ENCODE data around the gene HADH. TPM values are rescaled to one million over a fixed set of nuclear protein-coding genes. Genes with fewer than 3 reads are reported as not detected.

HADH gene
- total and polyA plus RNA-seq, 2 experiments from 2014 or later: 4.5 to 30.8 TPM

DNA sequence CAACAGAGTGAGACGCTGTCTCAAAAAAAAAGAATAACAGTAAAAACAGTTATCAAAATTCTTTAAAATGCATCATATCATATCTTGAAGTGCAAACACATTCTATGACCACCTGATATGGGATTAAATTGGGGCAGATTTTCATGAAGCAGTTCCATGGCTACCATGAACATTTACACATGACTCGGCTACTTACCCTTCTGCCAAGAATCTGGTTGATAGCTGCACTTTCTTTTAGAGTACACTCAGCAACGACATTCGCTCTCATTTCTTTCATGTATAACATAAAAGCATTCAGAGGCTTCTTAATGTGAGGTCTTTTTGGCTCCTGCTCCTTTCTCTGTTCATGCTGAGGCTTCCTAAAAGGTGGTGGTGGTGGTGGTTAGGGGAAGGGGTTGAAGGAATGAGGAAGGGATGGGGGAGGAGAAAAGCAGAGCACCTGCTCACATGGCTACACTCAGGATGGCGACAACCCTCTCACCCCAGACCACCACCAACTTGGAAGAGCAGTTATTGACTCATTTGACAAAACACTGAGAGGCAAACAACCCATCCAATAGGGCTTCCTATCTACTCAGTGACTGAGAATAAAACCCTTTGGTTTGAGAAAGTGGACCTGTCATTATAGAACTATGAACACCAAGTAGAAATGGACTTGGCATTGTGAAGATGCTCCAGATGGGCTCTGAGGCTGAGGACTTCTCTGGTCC, 88.5 kb downstream of the HADH start:
- Histone ChIP-seq H2AFZ (no peak overlapping the region), H3K27ac (no peak overlapping the region), H3F3A (ENCODE audit: insufficient read depth) (no peaks in the 10 kb centered on the region), H3K36me3 (ENCODE audit: low read depth) (no peaks in the 10 kb centered on the region), H3K27me3 (replicated peaks; ENCODE audit: insufficient read depth) (peaks cover 15% of the 10 kb centered on the region), H4K20me1 (ENCODE audit: insufficient read depth) (no peaks in the 10 kb centered on the region), H3K79me2 (ENCODE audit: insufficient read depth) (no peaks in the 10 kb centered on the region), H3K9me2 (ENCODE audit: insufficient read depth) (no peaks in the 10 kb centered on the region), H3K4me3 (no peak overlapping the region), H3K4me2 (ENCODE audit: unreplicated experiment) (no peak overlapping the region), H3K4me1 (ENCODE audit: insufficient read depth) (no peaks in the 10 kb centered on the region), H3K9me3 (ENCODE audit: low read depth) (no peaks in the 10 kb centered on the region), H3K9ac (no peak overlapping the region)
- no peak for TF ChIP-seq EZH2phosphoT487 (IDR thresholded peaks at IDR 0.05; ENCODE audit: insufficient read depth, low read depth)
- no peak for TF ChIP-seq EZH2 (IDR thresholded peaks at IDR 0.05; ENCODE audit: insufficient read depth, poor library complexity, severe bottlenecking)
- in situ Hi-C loops (cut with MboI): no loop called here
- DNase-seq: no peak
- WGBS, 2 experiments (ENCODE audit: low coverage in 1 of 2, low lambda C conversion rate in 2 of 2, missing lambda C conversion rate in 2 of 2): 59 to 72% methylated on average over 5 of the region's 5 CpGs

DNA sequence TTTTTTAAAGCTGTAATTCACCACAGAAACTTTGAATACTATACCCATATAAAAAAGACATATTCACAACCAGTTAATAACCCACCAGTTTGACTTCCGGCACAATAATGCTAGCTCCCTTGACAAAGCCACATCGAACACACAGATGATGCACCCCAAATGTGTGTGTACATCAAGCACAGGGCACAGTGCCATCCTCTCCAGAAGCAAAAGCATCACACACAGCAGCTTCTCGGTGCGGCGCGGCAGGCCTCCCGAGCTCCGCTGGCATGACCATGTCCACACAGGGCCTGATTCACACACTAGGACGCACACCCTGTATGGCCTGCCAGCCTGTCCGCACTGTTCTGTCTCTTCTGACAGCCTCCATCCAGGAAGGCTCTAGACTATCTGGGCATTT, 91.1 kb downstream of the HADH start:
- Histone ChIP-seq H3K9me3 (ENCODE audit: low read depth) (no peaks in the 10 kb centered on the region), H3K4me2 (ENCODE audit: unreplicated experiment) (no peak overlapping the region), H3K27ac (no peak overlapping the region), H3K27me3 (replicated peaks; ENCODE audit: insufficient read depth) (peaks cover 22% of the 10 kb centered on the region), H3K4me1 (ENCODE audit: insufficient read depth) (no peaks in the 10 kb centered on the region), H3K79me2 (ENCODE audit: insufficient read depth) (no peaks in the 10 kb centered on the region), H3K9me2 (ENCODE audit: insufficient read depth) (no peaks in the 10 kb centered on the region), H3K4me3 (no peak overlapping the region), H3F3A (ENCODE audit: insufficient read depth) (no peaks in the 10 kb centered on the region), H2AFZ (no peak overlapping the region), H3K9ac (no peak overlapping the region), H4K20me1 (ENCODE audit: insufficient read depth) (no peaks in the 10 kb centered on the region), H3K36me3 (ENCODE audit: low read depth) (no peaks in the 10 kb centered on the region)
- no peak for DNase-seq
- in situ Hi-C loops (cut with MboI): no loop called here
- WGBS, 2 experiments (ENCODE audit: low coverage in 1 of 2, low lambda C conversion rate in 2 of 2, missing lambda C conversion rate in 2 of 2): 84 to 86% methylated on average over 10 of the region's 10 CpGs
- TF ChIP-seq EZH2phosphoT487 (IDR thresholded peaks at IDR 0.05; ENCODE audit: insufficient read depth, low read depth) (no peak), EZH2 (IDR thresholded peaks at IDR 0.05; ENCODE audit: insufficient read depth, poor library complexity, severe bottlenecking) (no peak)

DNA sequence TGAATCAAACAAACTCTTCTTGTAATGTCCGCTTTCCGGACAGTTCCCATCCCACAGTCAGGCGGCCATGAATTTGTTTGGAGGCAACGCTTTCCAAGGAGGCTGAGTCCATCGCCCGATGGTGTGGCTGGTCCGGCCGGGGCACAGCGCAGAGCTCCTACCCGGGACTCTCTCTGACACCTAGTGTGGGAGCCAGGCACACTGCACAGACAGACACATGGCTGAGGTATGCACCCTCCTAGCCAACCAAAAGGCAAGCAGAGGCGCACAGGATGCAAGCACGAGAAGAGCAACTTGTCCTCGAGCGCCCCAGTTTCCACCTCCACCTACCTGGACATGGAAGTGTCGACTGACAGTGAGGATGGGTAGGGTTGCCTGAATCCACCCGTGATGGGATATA, 91.6 kb downstream of the HADH start:
- no peak overlapping the region for H3K9ac ChIP-seq
- H3K4me3 ChIP-seq: no peak overlapping the region
- H3K4me2 ChIP-seq (ENCODE audit: unreplicated experiment): no peak overlapping the region
- H3K36me3 ChIP-seq (ENCODE audit: low read depth): no peaks in the 10 kb centered on the region
- H2AFZ ChIP-seq: no peak overlapping the region
- no peaks in the 10 kb centered on the region for H3K9me2 ChIP-seq (ENCODE audit: insufficient read depth)
- no peaks in the 10 kb centered on the region for H3K9me3 ChIP-seq (ENCODE audit: low read depth)
- in situ Hi-C loops (cut with MboI): no loop called here
- H3K4me1 ChIP-seq (ENCODE audit: insufficient read depth): no peaks in the 10 kb centered on the region
- no peaks in the 10 kb centered on the region for H3F3A ChIP-seq (ENCODE audit: insufficient read depth)
- 69 to 72% methylated on average over 15 to 16 of the region's 16 CpGs for WGBS, 2 experiments (ENCODE audit: low coverage in 1 of 2, low lambda C conversion rate in 2 of 2, missing lambda C conversion rate in 2 of 2)
- no peak for DNase-seq
- peaks cover 22% of the 10 kb centered on the region for H3K27me3 ChIP-seq (replicated peaks; ENCODE audit: insufficient read depth)
- no peaks in the 10 kb centered on the region for H4K20me1 ChIP-seq (ENCODE audit: insufficient read depth)
- H3K79me2 ChIP-seq (ENCODE audit: insufficient read depth): no peaks in the 10 kb centered on the region
- TF ChIP-seq EZH2phosphoT487 (IDR thresholded peaks at IDR 0.05; ENCODE audit: insufficient read depth, low read depth): no peak
- TF ChIP-seq EZH2 (IDR thresholded peaks at IDR 0.05; ENCODE audit: insufficient read depth, poor library complexity, severe bottlenecking): no peak
- H3K27ac ChIP-seq: no peak overlapping the region

Other genes with a start within 250 kb of the HADH start
- gene SGMS2, start 165.0 kb upstream of the HADH start, total RNA-seq (2014; rRNA removed; shearing (Covaris generic)): 116 and 165 TPM in 2 replicates
- 35.3 and 39.1 TPM in 2 replicates for gene SGMS2, start 165.0 kb upstream of the HADH start, polyA plus RNA-seq (2016; fragmentation: Nextera tagmentation; extraction: Ambion mirVana)
- gene CYP2U1, start 58.3 kb upstream of the HADH start, total RNA-seq (2014; rRNA removed; shearing (Covaris generic)): 7.6 and 8.6 TPM in 2 replicates
- gene CYP2U1, start 58.3 kb upstream of the HADH start, polyA plus RNA-seq (2016; fragmentation: Nextera tagmentation; extraction: Ambion mirVana): 6.8 and 7.1 TPM in 2 replicates
- gene LEF1, start 179.0 kb downstream of the HADH start, total RNA-seq (2014; rRNA removed; shearing (Covaris generic)): not detected in 2 replicates
- 0.23 TPM in 1 of 2 replicates, not detected in the other for gene LEF1, start 179.0 kb downstream of the HADH start, polyA plus RNA-seq (2016; fragmentation: Nextera tagmentation; extraction: Ambion mirVana)